Activated T-cell treated with anti-CD3 and anti-CD28 coated beads, Interleukin-2, amount 50 U/mL, for 24 hours (primary cell): ENCODE measurements around the gene STX18.
"Not testable (repeated sequence)": the region's sequence is repeated elsewhere in the genome, so short reads cannot be mapped to it uniquely, and the experiment has no call there.

ENCODE experiments used
- DNase-seq: peaks from one replicate; pipeline ENCODE4 v3.0.0-alpha.2; 2020
- H3K27ac Mint-ChIP-seq: 2 replicates; pipeline ENCODE4 v1.8.0; 2020; ENCODE audit warnings: mild to moderate bottlenecking, mixed read lengths
- H3K27me3 Mint-ChIP-seq: 2 replicates; pipeline ENCODE4 v1.8.0; 2020; ENCODE audit warnings: mixed read lengths
- H3K36me3 Mint-ChIP-seq: 2 replicates; pipeline ENCODE4 v1.8.0; 2020; ENCODE audit warnings: low read depth, mixed read lengths
- H3K4me1 Mint-ChIP-seq: 2 replicates; pipeline ENCODE4 v1.8.0; 2020; ENCODE audit warnings: low read depth, mixed read lengths
- H3K4me3 Mint-ChIP-seq: 2 replicates; pipeline ENCODE4 v1.8.0; 2020; ENCODE audit warnings: mild to moderate bottlenecking, moderate library complexity, mixed read lengths
- H3K9me3 Mint-ChIP-seq: 2 replicates; pipeline ENCODE4 v1.8.0; 2020; ENCODE audit warnings: mixed read lengths

STX18 gene

GRCh38 chr4:4423706-4424498 is 117.9 kb downstream of the STX18 start:
- Mint-ChIP-seq H3K9me3 (no peaks in the 10 kb centered on the region), H3K4me1 (peaks cover 10% of the 10 kb centered on the region), H3K27me3 (no peaks in the 10 kb centered on the region), H3K4me3 (no peak overlapping the region), H3K27ac (peak overlapping the region; percentile 66), H3K36me3 (peaks cover 87% of the 10 kb centered on the region)
- no peak for DNase-seq

- Mint-ChIP-seq H3K27me3 (no peaks in the 10 kb centered on the region), H3K36me3 (peaks cover 88% of the 10 kb centered on the region), H3K4me1 (peaks cover 19% of the 10 kb centered on the region), H3K4me3 (no peak overlapping the region), H3K27ac (no peak overlapping the region), H3K9me3 (no peaks in the 10 kb centered on the region)
- no peak for DNase-seq
These were observed 118.9 kb downstream of the STX18 start for GRCh38 chr4:4422856-4423499.

- H3K36me3 Mint-ChIP-seq, result peaks cover 94% of the 10 kb centered on the region
- H3K27ac Mint-ChIP-seq, H3K4me3 Mint-ChIP-seq: not testable (repeated sequence)
These were observed 119.7 kb downstream of the STX18 start for GRCh38 chr4:4422117-4422516.

GRCh38 chr4:4421356-4421755 is 120.5 kb downstream of the STX18 start:
- Mint-ChIP-seq H3K27me3 (no peaks in the 10 kb centered on the region), H3K27ac (no peak overlapping the region), H3K4me3 (no peak overlapping the region), H3K36me3 (peaks cover 95% of the 10 kb centered on the region), H3K9me3 (no peaks in the 10 kb centered on the region), H3K4me1 (peaks cover 21% of the 10 kb centered on the region)
- no peak for DNase-seq

More at GRCh38 chr4:4422117-4422516, 119.7 kb downstream of the STX18 start:
- not testable (repeated sequence) for DNase-seq, H3K9me3 Mint-ChIP-seq, H3K27me3 Mint-ChIP-seq
- H3K4me1 Mint-ChIP-seq, result peaks cover 21% of the 10 kb centered on the region

- H3K36me3 Mint-ChIP-seq, result peaks cover 95% of the 10 kb centered on the region
- no peaks in the 10 kb centered on the region for H3K9me3 Mint-ChIP-seq
- H3K27me3 Mint-ChIP-seq, result no peaks in the 10 kb centered on the region
- H3K4me3 Mint-ChIP-seq, result no peak overlapping the region
- DNase-seq, result no peak
- peaks cover 21% of the 10 kb centered on the region for H3K4me1 Mint-ChIP-seq
- H3K27ac Mint-ChIP-seq, result no peak overlapping the region
These were observed 121.4 kb downstream of the STX18 start for GRCh38 chr4:4420421-4420820.

- peak overlapping the region; percentile 16 for H3K27ac Mint-ChIP-seq
- no peaks in the 10 kb centered on the region for H3K9me3 Mint-ChIP-seq
- peaks cover 21% of the 10 kb centered on the region for H3K4me1 Mint-ChIP-seq
- H3K4me3 Mint-ChIP-seq, result no peak overlapping the region
- H3K36me3 Mint-ChIP-seq, result peaks cover 92% of the 10 kb centered on the region
- H3K27me3 Mint-ChIP-seq, result no peaks in the 10 kb centered on the region
- DNase-seq, result no peak
These were observed 122.0 kb downstream of the STX18 start for GRCh38 chr4:4419896-4420295.

GRCh38 chr4:4418676-4419390 is 123.0 kb downstream of the STX18 start:
- Mint-ChIP-seq H3K27ac (peak overlapping the region; percentile 45), H3K36me3 (peaks cover 86% of the 10 kb centered on the region), H3K4me1 (peaks cover 21% of the 10 kb centered on the region), H3K9me3 (no peaks in the 10 kb centered on the region), H3K27me3 (no peaks in the 10 kb centered on the region), H3K4me3 (no peak overlapping the region)
- peak; percentile 13 for DNase-seq

GRCh38 chr4:4417886-4418285 is 124.0 kb downstream of the STX18 start:
- Mint-ChIP-seq H3K4me1 (peaks cover 21% of the 10 kb centered on the region), H3K4me3 (no peak overlapping the region), H3K9me3 (no peaks in the 10 kb centered on the region), H3K27ac (peak overlapping the region; percentile 67), H3K27me3 (no peaks in the 10 kb centered on the region), H3K36me3 (peaks cover 78% of the 10 kb centered on the region)
- DNase-seq, result no peak

- no peaks in the 10 kb centered on the region for H3K9me3 Mint-ChIP-seq
- peaks cover 69% of the 10 kb centered on the region for H3K36me3 Mint-ChIP-seq
- H3K27ac Mint-ChIP-seq, result no peak overlapping the region
- peaks cover 21% of the 10 kb centered on the region for H3K4me1 Mint-ChIP-seq
- no peaks in the 10 kb centered on the region for H3K27me3 Mint-ChIP-seq
- no peak overlapping the region for H3K4me3 Mint-ChIP-seq
- DNase-seq, result no peak
These were observed 124.9 kb downstream of the STX18 start for GRCh38 chr4:4416981-4417380.

GRCh38 chr4:4415806-4416805 is 125.7 kb downstream of the STX18 start:
- Mint-ChIP-seq H3K27ac (no peak overlapping the region), H3K4me3 (no peak overlapping the region), H3K4me1 (peaks cover 21% of the 10 kb centered on the region), H3K36me3 (peaks cover 60% of the 10 kb centered on the region), H3K9me3 (no peaks in the 10 kb centered on the region), H3K27me3 (no peaks in the 10 kb centered on the region)
- DNase-seq, result no peak

GRCh38 chr4:4415107-4415805 is 126.6 kb downstream of the STX18 start:
- peaks cover 51% of the 10 kb centered on the region for H3K36me3 Mint-ChIP-seq
- H3K27me3 Mint-ChIP-seq, result no peaks in the 10 kb centered on the region
- H3K9me3 Mint-ChIP-seq, result no peaks in the 10 kb centered on the region
- DNase-seq, result no peak
- H3K4me3 Mint-ChIP-seq, result no peak overlapping the region
- H3K4me1 Mint-ChIP-seq, result peaks cover 21% of the 10 kb centered on the region
- H3K27ac Mint-ChIP-seq, result no peak overlapping the region

- Mint-ChIP-seq H3K36me3 (peaks cover 37% of the 10 kb centered on the region), H3K4me3 (no peak overlapping the region), H3K9me3 (no peaks in the 10 kb centered on the region), H3K4me1 (peaks cover 10% of the 10 kb centered on the region), H3K27me3 (no peaks in the 10 kb centered on the region), H3K27ac (no peak overlapping the region)
- no peak for DNase-seq
These were observed 128.0 kb downstream of the STX18 start for GRCh38 chr4:4413806-4414205.

- Mint-ChIP-seq H3K27ac (no peak overlapping the region), H3K27me3 (no peaks in the 10 kb centered on the region), H3K4me1 (peaks cover 5% of the 10 kb centered on the region), H3K36me3 (peaks cover 32% of the 10 kb centered on the region), H3K9me3 (no peaks in the 10 kb centered on the region), H3K4me3 (no peak overlapping the region)
- DNase-seq, result no peak
These were observed 128.5 kb downstream of the STX18 start for GRCh38 chr4:4413373-4413725.
